Activated T-cell treated with anti-CD3 and anti-CD28 coated beads, Interleukin-2, amount 50 U/mL, for 4 hours (primary cell): Measurements from ENCODE around the gene TEX29. TPM values are rescaled to one million over a fixed set of nuclear protein-coding genes. Genes with fewer than 3 reads are reported as not detected.

Experiments
- ATAC-seq, 2 donors: fragments of 200-7000 bp; cut with Tn5 transposase; one replicate each; pipeline ENCODE4 v1.10.0; 2021
- DNase-seq: peaks from one replicate; pipeline ENCODE4 v3.0.0-alpha.2; 2020
- H3K27me3 Mint-ChIP-seq: one replicate; pipeline ENCODE4 v1.8.0; 2021; ENCODE audit warnings: low read depth, mixed read lengths
- H3K36me3 Mint-ChIP-seq: one replicate; pipeline ENCODE4 v1.8.0; 2022; ENCODE audit warnings: mixed read lengths; ENCODE audit not compliant: insufficient read depth
- H3K4me1 Mint-ChIP-seq: one replicate; pipeline ENCODE4 v1.8.0; 2021; ENCODE audit warnings: low read depth, mixed read lengths
- H3K4me3 Mint-ChIP-seq: one replicate; pipeline ENCODE4 v1.8.0; 2021; ENCODE audit warnings: mild to moderate bottlenecking, moderate library complexity, mixed read lengths
- H3K9me3 Mint-ChIP-seq: one replicate; pipeline ENCODE4 v1.8.0; 2021; ENCODE audit warnings: mixed read lengths
- total RNA-seq, 3 donors: library from RNA; stranded (reverse); gene quantifications; one replicate each; pipeline ENCODE4 v1.2.1, GENCODE V29; 2021

The TEX29 gene
- total RNA-seq, 3 donors from 2014 or later: 0.28 to 0.40 TPM; not detected in 1

- Mint-ChIP-seq H3K4me3 (no peak overlapping the region), H3K4me1 (peaks cover 3% of the 10 kb centered on the region), H3K36me3 (peaks cover 61% of the 10 kb centered on the region), H3K9me3 (no peaks in the 10 kb centered on the region), H3K27me3 (no peaks in the 10 kb centered on the region)
- ATAC-seq: peak in 1 of 2 donors; percentile 32
- DNase-seq: no peak
Observed at GRCh38 chr13:111304041-111304544, 16.3 kb upstream of the TEX29 start.

- peaks cover 3% of the 10 kb centered on the region for H3K4me1 Mint-ChIP-seq
- no peak overlapping the region for H3K4me3 Mint-ChIP-seq
- peaks cover 68% of the 10 kb centered on the region for H3K36me3 Mint-ChIP-seq
- ATAC-seq (no peak), DNase-seq (no peak)
- H3K9me3 Mint-ChIP-seq: no peaks in the 10 kb centered on the region
- no peaks in the 10 kb centered on the region for H3K27me3 Mint-ChIP-seq
Observed at GRCh38 chr13:111304603-111305289, 15.7 kb upstream of the TEX29 start.

GRCh38 chr13:111312944-111313590 lies 7.4 kb upstream of the TEX29 start:
- H3K4me3 Mint-ChIP-seq: no peak overlapping the region
- H3K4me1 Mint-ChIP-seq: peaks cover 2% of the 10 kb centered on the region
- H3K36me3 Mint-ChIP-seq: peaks cover 39% of the 10 kb centered on the region
- H3K27me3 Mint-ChIP-seq: no peaks in the 10 kb centered on the region
- no peak for ATAC-seq
- DNase-seq: no peak
- H3K9me3 Mint-ChIP-seq: peaks cover 17% of the 10 kb centered on the region

- ATAC-seq (no peak), DNase-seq (no peak)
- Mint-ChIP-seq H3K9me3 (peaks cover 17% of the 10 kb centered on the region), H3K4me3 (no peak overlapping the region), H3K27me3 (no peaks in the 10 kb centered on the region), H3K4me1 (peaks cover 2% of the 10 kb centered on the region), H3K36me3 (peaks cover 37% of the 10 kb centered on the region)
Observed at GRCh38 chr13:111313911-111314425, 6.5 kb upstream of the TEX29 start.

GRCh38 chr13:111314852-111315251 lies 5.6 kb upstream of the TEX29 start:
- ATAC-seq: no peak
- Mint-ChIP-seq H3K27me3 (no peaks in the 10 kb centered on the region), H3K9me3 (peaks cover 17% of the 10 kb centered on the region), H3K4me1 (peaks cover 2% of the 10 kb centered on the region), H3K4me3 (no peak overlapping the region), H3K36me3 (peaks cover 30% of the 10 kb centered on the region)
- DNase-seq: no peak

- DNase-seq (no peak), ATAC-seq (no peak)
- Mint-ChIP-seq H3K4me1 (peaks cover 2% of the 10 kb centered on the region), H3K27me3 (no peaks in the 10 kb centered on the region), H3K4me3 (no peak overlapping the region), H3K36me3 (peaks cover 24% of the 10 kb centered on the region), H3K9me3 (peaks cover 12% of the 10 kb centered on the region)
Observed at GRCh38 chr13:111315347-111315995, 5.0 kb upstream of the TEX29 start.

- Mint-ChIP-seq H3K4me3 (no peak overlapping the region), H3K4me1 (peaks cover 1% of the 10 kb centered on the region), H3K27me3 (no peaks in the 10 kb centered on the region), H3K36me3 (peaks cover 16% of the 10 kb centered on the region), H3K9me3 (peaks cover 4% of the 10 kb centered on the region)
- DNase-seq: no peak
- ATAC-seq: no peak
Observed at GRCh38 chr13:111316161-111316730, 4.2 kb upstream of the TEX29 start.

- DNase-seq (no peak), ATAC-seq (no peak)
- Mint-ChIP-seq H3K27me3 (no peaks in the 10 kb centered on the region), H3K9me3 (no peaks in the 10 kb centered on the region), H3K36me3 (peaks cover 11% of the 10 kb centered on the region), H3K4me3 (no peak overlapping the region), H3K4me1 (no peaks in the 10 kb centered on the region)
Observed at GRCh38 chr13:111317042-111317550, 3.3 kb upstream of the TEX29 start.

- ATAC-seq (no peak), DNase-seq (no peak)
- no peak overlapping the region for H3K4me3 Mint-ChIP-seq
- H3K27me3 Mint-ChIP-seq: no peaks in the 10 kb centered on the region
- no peaks in the 10 kb centered on the region for H3K4me1 Mint-ChIP-seq
- no peaks in the 10 kb centered on the region for H3K9me3 Mint-ChIP-seq
- H3K36me3 Mint-ChIP-seq: peaks cover 8% of the 10 kb centered on the region
Observed at GRCh38 chr13:111317571-111318345, 2.7 kb upstream of the TEX29 start.

- H3K27me3 Mint-ChIP-seq: no peaks in the 10 kb centered on the region
- no peaks in the 10 kb centered on the region for H3K4me1 Mint-ChIP-seq
- H3K36me3 Mint-ChIP-seq: peaks cover 5% of the 10 kb centered on the region
- H3K4me3 Mint-ChIP-seq: no peak overlapping the region
- no peak for ATAC-seq
- no peak for DNase-seq
- H3K9me3 Mint-ChIP-seq: no peaks in the 10 kb centered on the region
Observed at GRCh38 chr13:111318386-111318785, 2.1 kb upstream of the TEX29 start.

- H3K9me3 Mint-ChIP-seq: no peaks in the 10 kb centered on the region
- DNase-seq (no peak), ATAC-seq (no peak)
- H3K4me1 Mint-ChIP-seq: peaks cover 5% of the 10 kb centered on the region
- H3K27me3 Mint-ChIP-seq: no peaks in the 10 kb centered on the region
- H3K36me3 Mint-ChIP-seq: peaks cover 5% of the 10 kb centered on the region
- H3K4me3 Mint-ChIP-seq: no peak overlapping the region
Observed at GRCh38 chr13:111319521-111319920, 921 bp upstream of the TEX29 start.

- no peak overlapping the region for H3K4me3 Mint-ChIP-seq
- H3K27me3 Mint-ChIP-seq: no peaks in the 10 kb centered on the region
- no peaks in the 10 kb centered on the region for H3K9me3 Mint-ChIP-seq
- H3K4me1 Mint-ChIP-seq: peaks cover 5% of the 10 kb centered on the region
- ATAC-seq (peak; percentile 7 to 18), DNase-seq (no peak)
- peaks cover 2% of the 10 kb centered on the region for H3K36me3 Mint-ChIP-seq
Observed at GRCh38 chr13:111322001-111322915, 1.8 kb downstream of the TEX29 start.

GRCh38 chr13:111322916-111323331 lies 2.5 kb downstream of the TEX29 start:
- H3K9me3 Mint-ChIP-seq: no peaks in the 10 kb centered on the region
- peaks cover 5% of the 10 kb centered on the region for H3K4me1 Mint-ChIP-seq
- H3K27me3 Mint-ChIP-seq: no peaks in the 10 kb centered on the region
- no peak for DNase-seq
- ATAC-seq: no peak
- H3K4me3 Mint-ChIP-seq: no peak overlapping the region
- H3K36me3 Mint-ChIP-seq: peaks cover 2% of the 10 kb centered on the region
